ENCODE measurements around the gene TM4SF5. TPM values are rescaled to one million over a fixed set of nuclear protein-coding genes. Genes with fewer than 3 reads are reported as not detected.

Gene TM4SF5
- polyA plus RNA-seq, 1 experiment: not detected

DNA sequence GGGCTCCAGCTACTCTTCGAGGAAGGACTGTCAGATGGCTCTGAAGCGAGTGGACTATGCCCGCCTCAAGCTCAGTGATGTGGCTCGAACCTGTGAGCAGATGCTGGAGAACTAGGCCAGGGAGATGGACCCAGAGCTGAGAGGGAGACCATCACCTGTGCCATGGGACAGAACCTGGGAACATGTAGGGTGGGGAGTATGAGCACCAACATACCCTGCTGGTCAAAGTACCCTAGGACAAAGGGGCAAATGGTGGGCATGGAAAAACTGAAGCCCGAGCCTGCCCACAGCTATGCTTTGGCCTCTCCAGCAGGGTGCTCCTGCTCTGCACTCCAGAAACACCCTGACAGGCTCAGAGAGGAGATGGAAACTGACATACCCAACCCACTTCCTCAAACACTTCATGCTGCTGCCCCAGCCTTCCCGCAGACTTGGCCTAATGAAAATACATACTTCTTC is 38.6 kb upstream of the TM4SF5 start:
- DNase-seq (ENCODE audit: low read depth, low spot score): no peak
- TF ChIP-seq, protein P1, sequence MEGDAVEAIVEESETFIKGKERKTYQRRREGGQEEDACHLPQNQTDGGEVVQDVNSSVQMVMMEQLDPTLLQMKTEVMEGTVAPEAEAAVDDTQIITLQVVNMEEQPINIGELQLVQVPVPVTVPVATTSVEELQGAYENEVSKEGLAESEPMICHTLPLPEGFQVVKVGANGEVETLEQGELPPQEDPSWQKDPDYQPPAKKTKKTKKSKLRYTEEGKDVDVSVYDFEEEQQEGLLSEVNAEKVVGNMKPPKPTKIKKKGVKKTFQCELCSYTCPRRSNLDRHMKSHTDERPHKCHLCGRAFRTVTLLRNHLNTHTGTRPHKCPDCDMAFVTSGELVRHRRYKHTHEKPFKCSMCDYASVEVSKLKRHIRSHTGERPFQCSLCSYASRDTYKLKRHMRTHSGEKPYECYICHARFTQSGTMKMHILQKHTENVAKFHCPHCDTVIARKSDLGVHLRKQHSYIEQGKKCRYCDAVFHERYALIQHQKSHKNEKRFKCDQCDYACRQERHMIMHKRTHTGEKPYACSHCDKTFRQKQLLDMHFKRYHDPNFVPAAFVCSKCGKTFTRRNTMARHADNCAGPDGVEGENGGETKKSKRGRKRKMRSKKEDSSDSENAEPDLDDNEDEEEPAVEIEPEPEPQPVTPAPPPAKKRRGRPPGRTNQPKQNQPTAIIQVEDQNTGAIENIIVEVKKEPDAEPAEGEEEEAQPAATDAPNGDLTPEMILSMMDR (IDR thresholded peaks at IDR 0.05; ENCODE audit: low read depth, low read length): no peak
- H3K9me3 ChIP-seq (ENCODE audit: control insufficient read depth, insufficient read depth, low read length): no peaks in the 10 kb centered on the region
- peaks cover 4% of the 10 kb centered on the region for H3K27me3 ChIP-seq (ENCODE audit: control insufficient read depth, insufficient read depth, low read length)
- POLR2A ChIA-PET: no interaction called here
- H3K27ac ChIP-seq (ENCODE audit: low read depth, low read length): no peak overlapping the region
- H3K4me3 ChIP-seq (ENCODE audit: low read depth, low read length): no peak overlapping the region
- CTCF ChIA-PET: interaction anchor here (1.2 kb wide), 1 partner anchor 170 kb away, joined by 3 read pairs; the partner anchor contains the start of gene CHRNE

DNA sequence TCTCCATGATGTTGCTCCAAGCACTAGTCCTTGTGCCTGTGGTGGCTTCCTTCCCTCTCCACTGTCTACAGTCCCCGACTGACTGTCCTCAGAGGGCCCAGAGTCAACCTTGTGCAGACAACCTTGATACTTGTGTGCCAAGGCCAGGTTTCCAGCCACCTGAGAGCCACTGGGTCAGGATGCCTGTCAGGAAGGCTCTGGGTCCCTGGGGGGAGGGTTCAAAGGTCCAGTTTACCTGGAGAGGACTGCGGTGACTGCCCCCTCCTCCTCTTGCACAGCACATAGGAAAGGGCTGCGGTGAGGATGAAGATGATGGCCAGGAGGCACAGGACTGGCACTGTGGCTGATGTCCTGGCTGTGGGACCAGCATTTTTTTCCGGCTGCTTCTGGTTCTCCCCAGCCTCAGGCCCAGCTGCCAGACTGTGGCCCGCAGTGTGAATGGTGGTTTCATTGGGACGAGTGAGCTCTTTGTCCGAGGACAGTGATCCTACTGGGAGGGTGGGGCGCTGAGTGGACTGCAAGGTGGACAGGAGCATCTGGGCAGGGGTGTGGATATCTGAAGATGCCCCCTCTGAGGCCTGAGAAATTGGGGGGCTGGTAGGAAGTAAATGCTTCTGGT is 36.7 kb upstream of the TM4SF5 start:
- peaks cover 5% of the 10 kb centered on the region; the same call in 1 of the 2 replicates for H3K9me3 ChIP-seq (ENCODE audit: control insufficient read depth, insufficient read depth, low read length)
- no peak overlapping the region for H3K27ac ChIP-seq (ENCODE audit: low read depth, low read length)
- ChIA-PET CTCF (interaction anchor here (0.7 kb wide), 1 partner anchor 25 kb away, joined by 3 read pairs; the partner anchor contains the start of gene ARRB2), POLR2A (interaction anchor here (0.8 to 1.0 kb wide), 2 partner anchors 25 to 58 kb away, joined by 3 to 5 read pairs; no protein-coding TSS in a partner anchor)
- TF ChIP-seq, protein P1 (IDR thresholded peaks at IDR 0.05; ENCODE audit: low read depth, low read length): no peak
- no peak for DNase-seq (ENCODE audit: low read depth, low spot score)
- H3K4me3 ChIP-seq (ENCODE audit: low read depth, low read length): no peak overlapping the region
- H3K27me3 ChIP-seq (ENCODE audit: control insufficient read depth, insufficient read depth, low read length): peaks cover 16% of the 10 kb centered on the region

DNA sequence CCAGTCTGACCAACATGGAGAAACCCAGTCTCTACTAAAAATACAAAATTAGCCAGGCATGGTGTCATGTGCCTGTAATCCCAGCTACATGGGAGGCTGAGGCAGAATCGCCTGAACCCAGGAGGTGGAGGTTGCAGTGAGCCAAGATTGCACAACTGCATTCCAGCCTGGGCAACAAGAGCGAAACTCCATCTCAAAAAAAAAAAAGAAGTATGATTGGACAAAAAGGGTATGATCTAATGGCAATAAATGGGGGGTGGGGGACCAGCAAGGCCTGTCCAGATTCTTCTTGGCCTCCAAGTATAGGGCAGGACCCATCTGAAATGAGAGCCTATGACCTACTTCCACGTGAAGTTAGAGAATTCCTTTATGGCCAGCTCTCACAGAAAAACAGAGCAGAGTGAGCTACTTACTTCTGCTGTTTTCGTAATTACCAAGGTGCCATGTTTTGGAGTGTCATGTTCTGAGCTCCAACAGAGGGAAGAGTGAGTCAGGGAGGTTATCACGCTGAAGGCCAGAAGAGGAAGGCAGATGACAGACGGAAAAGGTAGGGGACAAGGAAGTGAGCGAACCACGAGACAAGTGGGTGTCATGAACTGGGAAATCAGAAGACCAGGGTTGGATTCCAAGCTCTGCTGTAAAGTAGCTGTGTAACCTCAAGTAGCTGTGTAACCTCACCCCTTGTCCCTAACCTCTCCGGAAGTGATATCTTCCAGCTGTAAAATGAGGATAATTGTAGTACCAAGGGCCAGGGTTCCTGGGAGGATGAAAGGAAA is 35.6 kb upstream of the TM4SF5 start:
- peaks cover 27% of the 10 kb centered on the region for H3K27me3 ChIP-seq (ENCODE audit: control insufficient read depth, insufficient read depth, low read length)
- POLR2A ChIA-PET: interaction anchor here (0.6 to 0.8 kb wide), 2 partner anchors 59 to 186 kb away, joined by 5 to 8 read pairs; no protein-coding TSS in a partner anchor
- no peak overlapping the region for H3K4me3 ChIP-seq (ENCODE audit: low read depth, low read length)
- peaks cover 5% of the 10 kb centered on the region; the same call in 1 of the 2 replicates for H3K9me3 ChIP-seq (ENCODE audit: control insufficient read depth, insufficient read depth, low read length)
- no peak overlapping the region for H3K27ac ChIP-seq (ENCODE audit: low read depth, low read length)
- TF ChIP-seq, protein P1 (IDR thresholded peaks at IDR 0.05; ENCODE audit: low read depth, low read length): no peak
- no peak for DNase-seq (ENCODE audit: low read depth, low spot score)
- CTCF ChIA-PET: interaction anchor here (0.5 to 0.6 kb wide), 2 partner anchors 35 to 53 kb away, joined by 3 read pairs; no protein-coding TSS in a partner anchor

DNA sequence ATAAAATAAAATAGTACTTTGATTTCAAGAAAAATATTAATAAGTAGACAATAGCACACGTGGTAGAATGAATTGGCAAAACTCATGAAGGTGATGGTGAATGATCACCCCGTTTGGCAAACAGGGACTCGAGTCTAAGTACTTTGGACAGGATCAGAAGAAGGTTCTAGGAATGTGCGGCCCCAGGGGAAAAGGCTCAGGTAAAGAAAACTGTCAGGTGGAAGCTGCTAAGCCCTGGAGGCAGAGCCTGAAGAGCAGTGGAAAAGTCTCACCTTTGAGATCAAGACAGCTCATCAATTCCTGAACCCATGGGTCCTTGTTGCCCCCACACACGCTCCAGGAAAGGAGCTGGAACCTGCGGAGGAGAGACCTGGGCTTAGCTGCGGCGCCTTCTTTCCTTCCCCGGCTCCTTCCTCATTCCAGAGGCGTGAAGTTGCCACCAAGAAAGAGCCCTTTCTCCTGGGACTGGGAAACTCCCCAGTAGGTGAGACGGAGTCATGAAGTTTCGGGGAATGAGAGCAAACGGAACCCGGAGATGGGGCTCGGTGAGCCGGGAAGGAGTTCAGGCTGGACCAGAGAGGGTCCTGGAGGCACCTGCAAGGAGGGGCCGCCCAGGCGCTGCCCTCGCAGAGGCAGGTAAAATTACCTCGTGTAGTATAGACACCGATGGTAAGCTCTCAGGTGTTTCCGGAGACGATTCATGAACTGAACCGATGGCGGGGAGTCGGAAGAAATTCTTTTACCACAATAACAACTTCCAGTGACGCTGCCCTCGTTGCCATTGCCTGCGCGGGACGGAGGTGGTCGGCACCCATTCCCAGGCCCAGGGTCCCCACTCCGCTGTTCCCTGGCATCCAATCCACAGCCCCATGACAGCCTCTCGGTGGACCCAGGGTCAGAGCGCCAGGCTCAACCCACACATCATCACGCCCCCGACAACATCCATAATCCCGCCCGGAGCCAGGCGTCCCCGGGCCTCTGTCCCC is 33.3 kb upstream of the TM4SF5 start:
- H3K9me3 ChIP-seq (ENCODE audit: control insufficient read depth, insufficient read depth, low read length): peaks cover 5% of the 10 kb centered on the region; the same call in 1 of the 2 replicates
- TF ChIP-seq, protein P1 (IDR thresholded peaks at IDR 0.05; ENCODE audit: low read depth, low read length): no peak
- no peak for DNase-seq (ENCODE audit: low read depth, low spot score)
- POLR2A ChIA-PET: interaction anchor here (0.6 kb wide), 1 partner anchor 19 kb away, joined by 3 read pairs; no protein-coding TSS in a partner anchor
- H3K27ac ChIP-seq (ENCODE audit: low read depth, low read length): no peak overlapping the region
- peaks cover 44% of the 10 kb centered on the region for H3K27me3 ChIP-seq (ENCODE audit: control insufficient read depth, insufficient read depth, low read length)
- CTCF ChIA-PET: no interaction called here
- H3K4me3 ChIP-seq (ENCODE audit: low read depth, low read length): peak overlapping the region; percentile 70

All from AG04450 (cell line).